Ectodermal cell (in vitro differentiated cells): ENCODE measurements around the gene UGT8.
"Not testable (repeated sequence)": the region's sequence is repeated elsewhere in the genome, so short reads cannot be mapped to it uniquely, and the experiment has no call there.

Experiments
- H3K27ac ChIP-seq: 2 replicates; pipeline ENCODE4 v1.7.0; 2013; ENCODE audit warnings: mild to moderate bottlenecking, low read depth, low read length; ENCODE audit not compliant: insufficient read depth, poor library complexity, severe bottlenecking
- H3K27me3 ChIP-seq: 2 replicates; pipeline ENCODE4 v1.7.0; 2013; ENCODE audit warnings: mild to moderate bottlenecking, low read length; ENCODE audit not compliant: insufficient read depth, control insufficient read depth, poor library complexity, severe bottlenecking
- H3K36me3 ChIP-seq: one replicate; pipeline ENCODE4 v1.7.0; 2013; ENCODE audit warnings: low read length; ENCODE audit not compliant: control insufficient read depth, insufficient read depth
- H3K4me1 ChIP-seq: one replicate; pipeline ENCODE4 v1.7.0; 2013; ENCODE audit warnings: low read length; ENCODE audit not compliant: control insufficient read depth, insufficient read depth
- H3K4me3 ChIP-seq: 2 replicates; pipeline ENCODE4 v1.7.0; 2013; ENCODE audit warnings: low read depth, low read length, control low read depth; ENCODE audit not compliant: insufficient read depth
- H3K9me3 ChIP-seq: 2 replicates; pipeline ENCODE4 v1.7.0; 2013; ENCODE audit warnings: mild to moderate bottlenecking, low read length, moderate library complexity; ENCODE audit not compliant: control insufficient read depth
- WGBS, 2 experiments: methylation state at CpG; one replicate each; pipeline ENCODE4 v1.1.7; 2013; ENCODE audit warnings: missing lambda C conversion rate in 2 of 2; 5-methylcytosine and 5-hydroxymethylcytosine counted together

Gene UGT8

GRCh38 chr4:114654592-114654991 is 56.0 kb downstream of the UGT8 start:
- Histone ChIP-seq H3K36me3 (no peaks in the 10 kb centered on the region), H3K27ac (no peak overlapping the region), H3K4me1 (peaks cover 5% of the 10 kb centered on the region), H3K27me3 (no peaks in the 10 kb centered on the region), H3K9me3 (no peaks in the 10 kb centered on the region), H3K4me3 (no peak overlapping the region)
- WGBS, 2 experiments, result 91 to 93% methylated on average over 2 of the region's 2 CpGs

DNA sequence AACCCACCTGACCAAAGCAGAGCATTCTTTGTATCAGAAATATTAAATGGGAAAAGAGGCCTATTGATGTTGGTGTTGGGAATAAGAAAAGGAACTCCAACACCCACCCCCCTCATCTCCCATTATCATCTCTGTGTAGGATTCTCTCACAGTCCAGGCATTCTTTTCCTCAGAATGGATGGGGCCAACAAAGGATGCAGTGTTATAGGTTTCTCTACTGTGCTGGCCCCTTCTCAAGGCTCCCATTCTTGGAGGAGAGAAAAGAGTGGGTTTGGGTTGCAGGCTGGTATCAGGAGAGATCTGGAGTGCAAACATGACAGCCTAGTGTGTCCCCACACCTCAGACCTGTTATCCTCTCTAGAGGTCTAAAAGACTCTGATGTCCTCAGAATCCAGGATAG is 59.6 kb downstream of the UGT8 start:
- H3K4me3 ChIP-seq, result no peak overlapping the region
- H3K27me3 ChIP-seq, result no peaks in the 10 kb centered on the region
- no peaks in the 10 kb centered on the region for H3K9me3 ChIP-seq
- H3K36me3 ChIP-seq, result no peaks in the 10 kb centered on the region
- H3K4me1 ChIP-seq, result peaks cover 5% of the 10 kb centered on the region
- H3K27ac ChIP-seq, result no peak overlapping the region

DNA sequence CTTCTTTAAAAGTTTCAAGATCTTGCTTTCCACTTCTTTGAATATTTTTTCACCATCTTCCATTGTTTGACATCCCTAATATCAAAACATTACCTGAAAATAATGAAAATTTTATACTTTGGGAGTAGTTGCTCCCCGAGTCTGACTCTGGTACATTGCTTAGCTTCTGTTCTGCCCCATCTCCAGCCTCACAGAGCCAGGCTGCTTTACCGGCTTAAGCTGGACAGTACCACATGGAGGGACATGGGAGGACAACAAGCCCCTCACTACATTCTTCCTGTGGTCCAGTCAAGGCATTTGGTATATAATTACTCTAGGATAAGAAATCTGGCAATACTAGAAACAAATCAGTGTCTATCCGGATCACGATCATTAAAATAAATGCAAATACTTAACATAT is 60.2 kb downstream of the UGT8 start:
- WGBS, 2 experiments, result 92 to 93% methylated on average over 2 of the region's 4 CpGs
- Histone ChIP-seq H3K36me3 (no peaks in the 10 kb centered on the region), H3K27me3 (no peaks in the 10 kb centered on the region), H3K27ac (no peak overlapping the region), H3K9me3 (no peaks in the 10 kb centered on the region), H3K4me3 (no peak overlapping the region), H3K4me1 (peaks cover 5% of the 10 kb centered on the region)

DNA sequence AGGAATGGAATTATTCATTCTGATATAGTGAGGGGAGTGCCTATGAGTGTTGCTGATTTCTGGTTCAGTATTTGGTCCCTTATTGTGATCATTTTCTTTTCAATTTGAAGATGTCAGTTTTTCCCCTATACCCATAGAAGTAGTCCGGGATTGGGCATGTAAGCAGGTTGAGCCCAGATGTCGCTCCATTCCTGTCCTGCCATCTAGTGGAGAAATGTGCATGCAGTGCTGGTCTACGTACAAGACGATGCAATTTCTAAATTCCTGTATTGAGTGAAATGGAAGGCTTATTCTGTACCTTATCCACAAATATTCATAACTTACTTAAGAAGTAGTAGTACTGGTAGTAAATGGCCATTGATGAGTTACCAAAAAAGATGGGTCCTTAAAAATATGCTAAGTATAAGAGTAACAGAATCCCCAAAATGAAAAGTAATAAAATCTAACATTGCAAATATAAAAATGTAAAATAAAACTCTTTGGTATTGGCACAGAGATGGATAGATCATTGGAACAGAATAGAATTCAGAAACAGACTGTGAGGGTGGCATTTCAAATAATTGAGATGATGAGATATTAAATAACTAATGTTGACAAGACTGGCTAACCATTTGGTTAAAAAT is 60.9 kb downstream of the UGT8 start:
- WGBS, 2 experiments, result 18 to 34% methylated on average over 2 to 4 of the region's 4 CpGs
- Histone ChIP-seq H3K9me3 (no peaks in the 10 kb centered on the region), H3K4me1 (peaks cover 5% of the 10 kb centered on the region), H3K4me3 (no peak overlapping the region), H3K36me3 (no peaks in the 10 kb centered on the region), H3K27me3 (no peaks in the 10 kb centered on the region), H3K27ac (no peak overlapping the region)

- no peaks in the 10 kb centered on the region for H3K27me3 ChIP-seq
- 93 to 97% methylated on average over 5 of the region's 5 CpGs for WGBS, 2 experiments
- H3K27ac ChIP-seq, result no peak overlapping the region
- H3K9me3 ChIP-seq, result no peaks in the 10 kb centered on the region
- no peak overlapping the region for H3K4me3 ChIP-seq
- peaks cover 3% of the 10 kb centered on the region for H3K4me1 ChIP-seq
- no peaks in the 10 kb centered on the region for H3K36me3 ChIP-seq
These were observed 64.5 kb downstream of the UGT8 start for GRCh38 chr4:114663083-114663482.

GRCh38 chr4:114668577-114668976 is 70.0 kb downstream of the UGT8 start:
- Histone ChIP-seq H3K9me3 (no peaks in the 10 kb centered on the region), H3K27me3 (no peaks in the 10 kb centered on the region), H3K4me1 (no peaks in the 10 kb centered on the region), H3K27ac (no peak overlapping the region), H3K36me3 (no peaks in the 10 kb centered on the region), H3K4me3 (no peak overlapping the region)
- 93 to 100% methylated on average over 1 of the region's 1 CpG for WGBS, 2 experiments

DNA sequence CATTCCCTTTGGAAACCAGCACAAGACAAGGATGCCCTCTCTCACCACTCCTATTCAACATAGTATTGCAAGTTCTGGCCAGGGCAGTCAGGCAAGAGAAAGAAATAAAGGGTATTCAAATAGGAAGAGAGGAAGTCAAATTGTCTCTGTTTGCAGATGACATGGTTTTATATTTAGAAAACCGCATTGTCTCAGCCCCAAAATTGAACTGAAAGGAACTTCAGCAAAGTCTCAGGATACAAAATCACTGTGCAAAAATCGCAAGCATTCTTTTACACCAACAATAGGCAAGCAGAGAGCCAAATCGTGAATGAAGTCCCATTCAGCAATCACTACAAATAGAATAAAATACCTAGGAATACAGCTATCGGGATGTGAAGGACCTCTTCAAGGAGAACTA is 72.1 kb downstream of the UGT8 start:
- H3K36me3 ChIP-seq, H3K9me3 ChIP-seq, H3K4me1 ChIP-seq, H3K4me3 ChIP-seq, H3K27me3 ChIP-seq, H3K27ac ChIP-seq: not testable (repeated sequence)
- 87 to 89% methylated on average over 4 of the region's 4 CpGs for whole genome bisulfite sequencing, 2 experiments

DNA sequence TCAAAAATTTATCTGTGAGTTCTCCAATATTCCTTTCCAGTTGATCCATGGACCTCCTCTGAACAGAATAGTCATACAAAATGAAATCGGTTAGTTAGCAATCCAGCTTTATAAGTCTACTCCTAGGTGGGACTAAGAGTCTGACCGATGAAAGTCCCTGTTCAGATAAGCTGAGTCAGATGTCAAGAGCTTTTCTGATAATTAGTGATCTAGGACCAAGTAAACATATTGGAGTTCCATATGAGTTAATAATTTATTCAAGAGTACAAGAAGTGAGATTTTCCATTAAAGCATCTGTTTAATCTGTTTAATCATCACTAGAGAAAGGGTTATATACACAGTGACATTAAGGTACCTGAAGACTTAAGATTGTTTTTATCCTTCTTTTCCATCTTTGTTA is 74.7 kb downstream of the UGT8 start:
- no peaks in the 10 kb centered on the region for H3K4me1 ChIP-seq
- H3K9me3 ChIP-seq, result no peaks in the 10 kb centered on the region
- H3K27ac ChIP-seq, result no peak overlapping the region
- H3K27me3 ChIP-seq, result no peaks in the 10 kb centered on the region
- H3K36me3 ChIP-seq, result no peaks in the 10 kb centered on the region
- 92 to 98% methylated on average over 2 of the region's 2 CpGs for WGBS, 2 experiments
- H3K4me3 ChIP-seq, result no peak overlapping the region

GRCh38 chr4:114674080-114674479 is 75.5 kb downstream of the UGT8 start:
- Histone ChIP-seq H3K4me1 (no peaks in the 10 kb centered on the region), H3K9me3 (no peaks in the 10 kb centered on the region), H3K27me3 (no peaks in the 10 kb centered on the region), H3K36me3 (no peaks in the 10 kb centered on the region), H3K27ac (no peak overlapping the region), H3K4me3 (no peak overlapping the region)
- WGBS, 2 experiments, result 91% methylated on average over 2 of the region's 2 CpGs

- H3K36me3 ChIP-seq, result no peaks in the 10 kb centered on the region
- H3K9me3 ChIP-seq, result no peaks in the 10 kb centered on the region
- no peak overlapping the region for H3K27ac ChIP-seq
- H3K27me3 ChIP-seq, result no peaks in the 10 kb centered on the region
- no peaks in the 10 kb centered on the region for H3K4me1 ChIP-seq
- no peak overlapping the region for H3K4me3 ChIP-seq
- WGBS, 2 experiments, result 84 to 87% methylated on average over 1 of the region's 1 CpG
These were observed 78.9 kb downstream of the UGT8 start for GRCh38 chr4:114677346-114677979.

- no peaks in the 10 kb centered on the region for H3K9me3 ChIP-seq
- H3K27me3 ChIP-seq, result no peaks in the 10 kb centered on the region
- no peak overlapping the region for H3K4me3 ChIP-seq
- H3K4me1 ChIP-seq, result no peaks in the 10 kb centered on the region
- H3K27ac ChIP-seq, result no peak overlapping the region
- no peaks in the 10 kb centered on the region for H3K36me3 ChIP-seq
These were observed 85.9 kb downstream of the UGT8 start for GRCh38 chr4:114684462-114684861.
